A549 (cell line): Measurements from ENCODE around the gene KCNK13.

Experiments
- EP300 ChIP-seq, 2 experiments: fragments of >200 bp; sonication (Bioruptor Twin); formaldehyde crosslinking; IDR thresholded peaks; 2 replicates in 1 of 2; 3 replicates in 1 of 2; pipeline ENCODE4 v1.6.1; 2016 to 2017
- JUN ChIP-seq, 2 experiments: fragments of >200 bp; sonication (Bioruptor Twin); formaldehyde crosslinking; IDR thresholded peaks; 2 replicates in 1 of 2; 3 replicates in 1 of 2; pipeline ENCODE4 v1.6.1; 2016 to 2017

GRCh38 chr14:90184571-90185266 is 122.9 kb downstream of the KCNK13 start:
- TF ChIP-seq JUN (IDR thresholded peaks at IDR 0.05) (no peak), EP300 (IDR thresholded peaks at IDR 0.05) (no peak)
